SH-SY5Y (cell line): ENCODE measurements around the gene HNF4A.

Experiments
- GATA2 ChIP-seq: IDR thresholded peaks from 2 replicates; pipeline ENCODE4 v1.6.1; 2011; ENCODE audit warnings: mild to moderate bottlenecking, low read depth, low read length
- GATA3 ChIP-seq: IDR thresholded peaks from 2 replicates; pipeline ENCODE4 v1.6.1; 2011; ENCODE audit warnings: low read depth, mild to moderate bottlenecking, low read length, moderate library complexity

DNA sequence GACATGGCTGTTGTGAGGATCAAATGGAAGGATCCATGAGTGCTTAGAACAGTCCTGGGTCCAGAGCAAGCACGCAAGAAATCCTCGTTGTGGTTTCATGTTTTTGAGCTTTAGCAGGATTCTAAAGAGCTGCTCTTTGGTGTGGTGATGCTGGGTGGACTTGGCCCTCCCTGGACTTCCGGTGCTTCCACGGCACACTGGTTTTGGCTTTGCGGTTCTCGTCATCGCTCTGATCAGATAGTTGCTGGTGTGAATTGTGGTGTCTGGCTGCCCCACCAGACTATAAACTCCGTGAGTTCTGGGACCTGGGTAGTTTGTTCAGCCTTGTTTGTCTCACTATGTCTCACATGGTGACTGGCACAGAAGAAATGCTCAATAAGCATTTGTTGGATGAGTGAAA is 3.3 kb downstream of the HNF4A start:
- TF ChIP-seq GATA2 (no peak), GATA3 (no peak)
